HepG2 (cell line): ENCODE measurements around the gene C2orf49. TPM values are rescaled to one million over a fixed set of nuclear protein-coding genes. Genes with fewer than 3 reads are reported as not detected.
A peak's percentile ranks its signal among the peaks of the same experiment; 100 is the strongest.

Experiments
- ATRX ChIP-seq: sonication (generic); formaldehyde crosslinking; IDR thresholded peaks from 2 replicates; pipeline ENCODE4 v1.4.0; 2020; ENCODE audit warnings: missing genetic modification reagents, borderline replicate concordance
- GABPA ChIP-seq, 2 experiments: IDR thresholded peaks; 2 replicates each; pipeline ENCODE4 v1.6.1; 2011 to 2016; ENCODE audit warnings: low read depth in 2 of 2, low read length in 1 of 2, missing biosample characterization in 1 of 2, missing genetic modification characterization in 1 of 2
- GFI1 ChIP-seq: sonication (generic); formaldehyde crosslinking; IDR thresholded peaks from 2 replicates; pipeline ENCODE4 v1.5.0; 2020; ENCODE audit warnings: missing genetic modification reagents, mild to moderate bottlenecking, borderline replicate concordance
- HIVEP1 ChIP-seq: sonication (generic); formaldehyde crosslinking; IDR thresholded peaks from 2 replicates; pipeline ENCODE4 v1.4.0; 2020; ENCODE audit warnings: mild to moderate bottlenecking, missing genetic modification reagents
- JUNB ChIP-seq: sonication (generic); formaldehyde crosslinking; IDR thresholded peaks from 2 replicates; pipeline ENCODE4 v1.8.0; 2022; ENCODE audit warnings: missing genetic modification reagents, mild to moderate bottlenecking, borderline replicate concordance
- KMT2B ChIP-seq: IDR thresholded peaks from 2 replicates; pipeline ENCODE4 v1.6.1; 2016; ENCODE audit warnings: missing genetic modification reagents, missing compliant biosample characterization
- MIXL1 ChIP-seq: IDR thresholded peaks from 2 replicates; pipeline ENCODE4 v1.6.1; 2016
- MYNN ChIP-seq: sonication (generic); formaldehyde crosslinking; IDR thresholded peaks from 2 replicates; pipeline ENCODE4 v1.4.0; 2020; ENCODE audit warnings: mild to moderate bottlenecking, low read depth, missing genetic modification reagents
- NFRKB ChIP-seq: fragments of 450-650 bp; IDR thresholded peaks from 2 replicates; pipeline ENCODE4 v1.6.1; 2017
- NR3C1 ChIP-seq: sonication (generic); formaldehyde crosslinking; IDR thresholded peaks from 2 replicates; pipeline ENCODE4 v1.4.0; 2020; ENCODE audit warnings: missing genetic modification reagents
- NRL ChIP-seq: sonication (generic); formaldehyde crosslinking; IDR thresholded peaks from 2 replicates; pipeline ENCODE4 v1.5.0; 2020; ENCODE audit warnings: missing genetic modification reagents, mild to moderate bottlenecking, moderate library complexity, borderline replicate concordance
- PHB2 ChIP-seq: fragments of 450-650 bp; IDR thresholded peaks from 2 replicates; pipeline ENCODE4 v1.6.1; 2018; ENCODE audit not compliant: partially characterized antibody
- POGZ ChIP-seq: sonication (generic); formaldehyde crosslinking; IDR thresholded peaks from 2 replicates; pipeline ENCODE4 v1.4.0; 2020; ENCODE audit warnings: mild to moderate bottlenecking, missing genetic modification reagents
- RCOR2 ChIP-seq: IDR thresholded peaks from 2 replicates; pipeline ENCODE4 v1.6.1; 2016; ENCODE audit warnings: missing biosample characterization, missing genetic modification reagents
- SIX1 ChIP-seq: sonication (generic); formaldehyde crosslinking; IDR thresholded peaks from 2 replicates; pipeline ENCODE4 v1.4.0; 2020; ENCODE audit warnings: missing genetic modification reagents, borderline replicate concordance
- SMAD9 ChIP-seq: sonication (generic); formaldehyde crosslinking; IDR thresholded peaks from 2 replicates; pipeline ENCODE4 v1.5.1; 2020; ENCODE audit warnings: mild to moderate bottlenecking, missing genetic modification reagents
- SNAPC2 ChIP-seq: sonication (generic); formaldehyde crosslinking; IDR thresholded peaks from 2 replicates; pipeline ENCODE4 v1.8.1; 2022; ENCODE audit warnings: mild to moderate bottlenecking, missing genetic modification reagents
- TBX2 ChIP-seq: sonication (generic); formaldehyde crosslinking; IDR thresholded peaks from 2 replicates; pipeline ENCODE4 v1.5.0; 2020; ENCODE audit warnings: missing genetic modification reagents, mild to moderate bottlenecking, borderline replicate concordance
- WIZ ChIP-seq: sonication (generic); formaldehyde crosslinking; IDR thresholded peaks from 2 replicates; pipeline ENCODE4 v1.5.1; 2020; ENCODE audit warnings: mild to moderate bottlenecking, missing genetic modification reagents
- ZFP37 ChIP-seq: sonication (generic); formaldehyde crosslinking; IDR thresholded peaks from 2 replicates; pipeline ENCODE4 v1.4.0; 2020; ENCODE audit warnings: missing genetic modification reagents, borderline replicate concordance
- ZNF225 ChIP-seq: sonication (generic); formaldehyde crosslinking; IDR thresholded peaks from 2 replicates; pipeline ENCODE4 v1.4.0; 2020; ENCODE audit warnings: mild to moderate bottlenecking, missing genetic modification reagents
- ZNF354B ChIP-seq: sonication (generic); formaldehyde crosslinking; IDR thresholded peaks from 2 replicates; pipeline ENCODE4 v1.8.0; 2022; ENCODE audit warnings: mild to moderate bottlenecking, missing genetic modification reagents
- ZNF367 ChIP-seq: sonication (generic); formaldehyde crosslinking; IDR thresholded peaks from 2 replicates; pipeline ENCODE4 v1.4.0; 2020; ENCODE audit warnings: missing genetic modification reagents, borderline replicate concordance
- ZNF552 ChIP-seq: sonication (generic); formaldehyde crosslinking; IDR thresholded peaks from 2 replicates; pipeline ENCODE4 v1.9.0; 2022; ENCODE audit warnings: missing genetic modification reagents, mild to moderate bottlenecking, borderline replicate concordance
- ZNF563 ChIP-seq: sonication (generic); formaldehyde crosslinking; IDR thresholded peaks from 2 replicates; pipeline ENCODE4 v1.8.0; 2022; ENCODE audit warnings: mild to moderate bottlenecking, moderate library complexity, missing genetic modification reagents
- polyA plus RNA-seq, 8 experiments: library from polyadenylated mRNA; depleted of rRNA in 3 of 8; stranded (reverse) in 7 of 8; unstranded in 1 of 8; fragments of >200 nt; fragmentation: Illumina TruSeq in 4 of 8; extraction: Trizol in 4 of 8; gene quantifications; 2 replicates each; pipeline versions ENCODE4 v1.2.1 to v1.2.3, GENCODE V29; 2011 to 2016; ENCODE audit warnings: low read depth in 4 of 8, missing spikeins in 1 of 8, mixed read lengths in 1 of 8; ENCODE audit not compliant: insufficient read depth in 1 of 8
- total RNA-seq, 5 experiments: library from RNA; depleted of rRNA; stranded (reverse); fragments of >200 nt; fragmentation: Illumina TruSeq; extraction: Trizol; gene quantifications; 2 replicates each; pipeline ENCODE4 v1.2.3, GENCODE V29; 2016; ENCODE audit warnings: low read depth in 1 of 5
- TF ChIP-seq, protein P1 (sequence below): sonication (generic); formaldehyde crosslinking; IDR thresholded peaks from 2 replicates; pipeline ENCODE4 v1.9.0; 2021; ENCODE audit warnings: missing genetic modification reagents, borderline replicate concordance
- TF ChIP-seq, protein P2 (sequence below): sonication (generic); formaldehyde crosslinking; IDR thresholded peaks from 2 replicates; pipeline ENCODE4 v1.4.0; 2020; ENCODE audit warnings: mild to moderate bottlenecking, missing genetic modification reagents

The C2orf49 gene
- total and polyA plus RNA-seq, 2 of the 13 experiments (the other 11 are each of a cell fraction or from before 2014, with no cell fraction given) = 24.7 to 28.8 TPM

DNA sequence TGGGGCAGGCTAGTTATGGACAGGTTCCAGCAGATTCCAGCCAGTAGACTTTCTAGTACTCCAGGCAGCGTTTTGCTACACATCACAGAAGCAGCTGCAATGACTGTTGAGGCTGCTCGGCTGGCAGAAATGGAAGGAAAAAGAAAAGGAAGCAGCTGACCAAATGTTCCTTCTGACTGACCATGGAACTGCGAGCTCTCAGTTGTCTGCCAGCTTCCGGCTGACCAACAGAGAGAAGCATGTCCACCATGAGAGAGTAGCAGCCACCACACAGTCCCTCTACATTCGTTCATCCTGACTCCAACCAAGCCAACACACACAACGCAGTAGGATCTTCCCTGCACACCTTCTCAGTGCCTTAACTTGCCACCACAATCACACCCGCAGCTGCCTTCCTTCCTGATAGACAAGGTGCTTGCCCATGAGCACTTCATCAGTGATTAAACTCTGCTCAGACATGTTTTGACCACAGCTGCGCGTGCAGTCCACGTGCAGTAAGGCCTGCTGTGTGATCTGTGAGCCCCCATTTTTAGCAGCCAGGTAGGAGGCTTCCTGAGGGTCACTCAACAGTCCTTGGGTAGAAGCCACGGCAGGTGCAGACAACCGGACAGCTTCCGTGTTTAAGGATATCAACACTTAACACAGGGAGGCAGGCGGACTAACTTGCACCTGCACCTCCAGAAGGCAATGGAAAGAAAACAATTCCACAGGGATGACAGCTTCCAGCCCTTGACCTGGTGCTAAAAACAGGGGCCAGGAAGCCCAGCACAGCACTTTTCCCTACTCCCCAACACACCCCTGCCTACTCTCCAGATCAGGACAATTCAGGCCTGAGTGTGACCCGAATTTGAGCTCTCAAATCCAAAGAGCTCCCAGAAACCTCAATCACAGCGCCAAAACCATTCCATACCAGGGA lies 8.8 kb upstream of the C2orf49 start (continued):
- TF ChIP-seq WIZ (CRISPR knock-in tag) (peak; percentile 86), GFI1 (no peak; the same call in 1 of the 2 replicates), HIVEP1 (CRISPR knock-in tag) (peak; percentile 64; the same call in 1 of the 2 replicates), KMT2B (peak; percentile 59), SNAPC2 (CRISPR knock-in tag) (0 out of 2 replicates have a peak, but pooled peaks have one; percentile 79), MYNN (CRISPR knock-in tag) (no peak), NR3C1 (CRISPR knock-in tag) (no peak), ZNF367 (CRISPR knock-in tag) (no peak), SMAD9 (CRISPR knock-in tag) (peak; percentile 55; the same call in 1 of the 2 replicates), ZNF225 (CRISPR knock-in tag) (0 out of 2 replicates have a peak, but pooled peaks have one; percentile 37), PHB2 (no peak), ZNF354B (CRISPR knock-in tag) (0 out of 2 replicates have a peak, but pooled peaks have one; percentile 65), ATRX (CRISPR knock-in tag) (no peak), ZNF563 (CRISPR knock-in tag) (peak; percentile 53; the same call in 1 of the 2 replicates), POGZ (0 out of 2 replicates have a peak, but pooled peaks have one; percentile 10), TBX2 (CRISPR knock-in tag) (peak; percentile 79), GABPA (IDR thresholded peaks at IDR 0.05; ENCODE audit: low read depth, low read length) (no peak), GABPA (CRISPR knock-in tag; IDR thresholded peaks at IDR 0.05; ENCODE audit: low read depth) (peak; percentile 57), ZFP37 (CRISPR knock-in tag) (peak; percentile 76; the same call in 1 of the 2 replicates), RCOR2 (no peak), JUNB (peak; percentile 67; the same call in 1 of the 2 replicates), NFRKB (no peak), MIXL1 (no peak), SIX1 (no peak), ZNF552 (CRISPR knock-in tag) (peak; percentile 45; the same call in 1 of the 2 replicates), NRL (CRISPR knock-in tag) (peak; percentile 82)
- TF ChIP-seq, protein P1, sequence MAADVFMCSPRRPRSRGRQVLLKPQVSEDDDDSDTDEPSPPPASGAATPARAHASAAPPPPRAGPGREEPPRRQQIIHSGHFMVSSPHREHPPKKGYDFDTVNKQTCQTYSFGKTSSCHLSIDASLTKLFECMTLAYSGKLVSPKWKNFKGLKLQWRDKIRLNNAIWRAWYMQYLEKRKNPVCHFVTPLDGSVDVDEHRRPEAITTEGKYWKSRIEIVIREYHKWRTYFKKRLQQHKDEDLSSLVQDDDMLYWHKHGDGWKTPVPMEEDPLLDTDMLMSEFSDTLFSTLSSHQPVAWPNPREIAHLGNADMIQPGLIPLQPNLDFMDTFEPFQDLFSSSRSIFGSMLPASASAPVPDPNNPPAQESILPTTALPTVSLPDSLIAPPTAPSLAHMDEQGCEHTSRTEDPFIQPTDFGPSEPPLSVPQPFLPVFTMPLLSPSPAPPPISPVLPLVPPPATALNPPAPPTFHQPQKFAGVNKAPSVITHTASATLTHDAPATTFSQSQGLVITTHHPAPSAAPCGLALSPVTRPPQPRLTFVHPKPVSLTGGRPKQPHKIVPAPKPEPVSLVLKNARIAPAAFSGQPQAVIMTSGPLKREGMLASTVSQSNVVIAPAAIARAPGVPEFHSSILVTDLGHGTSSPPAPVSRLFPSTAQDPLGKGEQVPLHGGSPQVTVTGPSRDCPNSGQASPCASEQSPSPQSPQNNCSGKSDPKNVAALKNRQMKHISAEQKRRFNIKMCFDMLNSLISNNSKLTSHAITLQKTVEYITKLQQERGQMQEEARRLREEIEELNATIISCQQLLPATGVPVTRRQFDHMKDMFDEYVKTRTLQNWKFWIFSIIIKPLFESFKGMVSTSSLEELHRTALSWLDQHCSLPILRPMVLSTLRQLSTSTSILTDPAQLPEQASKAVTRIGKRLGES (CRISPR knock-in tag) = peak; percentile 33; the same call in 1 of the 2 replicates
- TF ChIP-seq, protein P2, sequence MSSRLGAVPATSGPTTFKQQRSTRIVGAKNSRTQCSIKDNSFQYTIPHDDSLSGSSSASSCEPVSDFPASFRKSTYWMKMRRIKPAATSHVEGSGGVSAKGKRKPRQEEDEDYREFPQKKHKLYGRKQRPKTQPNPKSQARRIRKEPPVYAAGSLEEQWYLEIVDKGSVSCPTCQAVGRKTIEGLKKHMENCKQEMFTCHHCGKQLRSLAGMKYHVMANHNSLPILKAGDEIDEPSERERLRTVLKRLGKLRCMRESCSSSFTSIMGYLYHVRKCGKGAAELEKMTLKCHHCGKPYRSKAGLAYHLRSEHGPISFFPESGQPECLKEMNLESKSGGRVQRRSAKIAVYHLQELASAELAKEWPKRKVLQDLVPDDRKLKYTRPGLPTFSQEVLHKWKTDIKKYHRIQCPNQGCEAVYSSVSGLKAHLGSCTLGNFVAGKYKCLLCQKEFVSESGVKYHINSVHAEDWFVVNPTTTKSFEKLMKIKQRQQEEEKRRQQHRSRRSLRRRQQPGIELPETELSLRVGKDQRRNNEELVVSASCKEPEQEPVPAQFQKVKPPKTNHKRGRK (CRISPR knock-in tag) = no peak
